Left colon (tissue), 2 donors: ENCODE measurements around the gene SERPINB4. TPM values are rescaled to one million over a fixed set of nuclear protein-coding genes. Genes with fewer than 3 reads are reported as not detected.
"Not testable (repeated sequence)": the region's sequence is repeated elsewhere in the genome, so short reads cannot be mapped to it uniquely, and the experiment has no call there.

ENCODE experiments used
- ATAC-seq: fragments of 200-7000 bp; cut with Tn5 transposase; one replicate; pipeline ENCODE4 v1.9.1; 2020; ENCODE audit warnings: mild to moderate bottlenecking, moderate library complexity
- DNase-seq, 2 donors: peaks; one replicate each; pipeline ENCODE4 v3.0.0-alpha.2; 2020
- intact Hi-C, 2 donors: fragments of 100-400 bp; cut with DNase I in 1 of 2; cut with micrococcal nuclease in 1 of 2; formaldehyde crosslinking; loops; one replicate each; pipeline versions ENCODE4 v1.11.2 to v1.14.0; 2022; cut with DNase I, micrococcal nuclease
- long read RNA-seq: library from polyadenylated mRNA; unstranded; transcript quantifications from one replicate; pipeline ENCODE4 v2.0.0, GENCODE V29; 2021
- total RNA-seq, 2 donors: library from RNA; stranded (reverse); fragmentation: NEBNext Ultra II Directional; extraction: Animal tissue kit (Norgen Biotek cat#: 25700); gene quantifications; one replicate each; pipeline ENCODE4 v1.2.1, GENCODE V29; 2021
- donor health status: DM: no; HTN: no; CAD: no.
- donor health status: DM: yes; HTN: yes; CAD: no.

The SERPINB4 gene
- total RNA-seq: not detected
- long read RNA-seq: 0 reads

GRCh38 chr18:63644142-63644541 is at the start of gene SERPINB4:
Gene SERPINB4 (minus strand): TSS chr18:63644256. CDS start chr18:63643577, 679 bp downstream.
- DNase-seq, ATAC-seq, intact Hi-C loops: not testable (repeated sequence)

GRCh38 chr18:63689064-63689463 is 45.0 kb upstream of the SERPINB4 start:
- intact Hi-C loops: no loop called here
- no peak for DNase-seq
- ATAC-seq: no peak

GRCh38 chr18:63686871-63687270 is 42.8 kb upstream of the SERPINB4 start:
- DNase-seq (no peak), ATAC-seq (no peak)
- intact Hi-C loops: no loop called here

- no peak for ATAC-seq
- intact Hi-C loops: no loop called here
- DNase-seq: no peak
Observed at GRCh38 chr18:63684718-63685117, 40.7 kb upstream of the SERPINB4 start.

- intact Hi-C loops: no loop called here
- DNase-seq (no peak), ATAC-seq (no peak)
Observed at GRCh38 chr18:63683890-63684289, 39.8 kb upstream of the SERPINB4 start.

- intact Hi-C loops: no loop called here
- DNase-seq (no peak), ATAC-seq (no peak)
Observed at GRCh38 chr18:63683152-63683551, 39.1 kb upstream of the SERPINB4 start.

- ATAC-seq (no peak), DNase-seq (no peak)
- intact Hi-C loops: no loop called here
Observed at GRCh38 chr18:63681449-63682340, 37.6 kb upstream of the SERPINB4 start.

- intact Hi-C loops: no loop called here
- DNase-seq (no peak), ATAC-seq (no peak)
Observed at GRCh38 chr18:63679820-63680606, 36.0 kb upstream of the SERPINB4 start.

- intact Hi-C loops: no loop called here
Observed at GRCh38 chr18:63677500-63678225, 33.6 kb upstream of the SERPINB4 start.

GRCh38 chr18:63676526-63677323 is 32.7 kb upstream of the SERPINB4 start:
- ATAC-seq (no peak), DNase-seq (no peak)
- intact Hi-C loops: no loop called here

More at GRCh38 chr18:63677500-63678225, 33.6 kb upstream of the SERPINB4 start:
- DNase-seq: no peak
- ATAC-seq: no peak

- intact Hi-C loops: no loop called here
- DNase-seq (no peak), ATAC-seq (no peak)
Observed at GRCh38 chr18:63664571-63664970, 20.5 kb upstream of the SERPINB4 start.

- DNase-seq, ATAC-seq, intact Hi-C loops: not testable (repeated sequence)
Observed at GRCh38 chr18:63661750-63662149, 17.7 kb upstream of the SERPINB4 start, which contains the start of gene SERPINB3. Gene SERPINB3 (minus strand): TSS chr18:63661893. CDS start chr18:63661216, 677 bp downstream.

GRCh38 chr18:63658920-63659319 is 14.9 kb upstream of the SERPINB4 start:
- intact Hi-C loops, ATAC-seq, DNase-seq: not testable (repeated sequence)

- ATAC-seq, DNase-seq, intact Hi-C loops: not testable (repeated sequence)
Observed at GRCh38 chr18:63650271-63650670, 6.2 kb upstream of the SERPINB4 start.

GRCh38 chr18:63648241-63648640 is 4.2 kb upstream of the SERPINB4 start:
- intact Hi-C loops: no loop called here
- ATAC-seq (no peak), DNase-seq (no peak)

GRCh38 chr18:63646936-63647335 is 2.9 kb upstream of the SERPINB4 start:
- intact Hi-C loops: no loop called here
- no peak for DNase-seq
- ATAC-seq: no peak

- DNase-seq, ATAC-seq, intact Hi-C loops: not testable (repeated sequence)
Observed at GRCh38 chr18:63644694-63645093, 638 bp upstream of the SERPINB4 start.
